SH-SY5Y (cell line): Measurements from ENCODE around the gene P3H3.

Source experiments
- GATA2 ChIP-seq: IDR thresholded peaks from 2 replicates; pipeline ENCODE4 v1.6.1; 2011; ENCODE audit warnings: mild to moderate bottlenecking, low read depth, low read length
- GATA3 ChIP-seq: IDR thresholded peaks from 2 replicates; pipeline ENCODE4 v1.6.1; 2011; ENCODE audit warnings: low read depth, mild to moderate bottlenecking, low read length, moderate library complexity

- TF ChIP-seq GATA3 (no peak), GATA2 (no peak)
Measured at GRCh38 chr12:6818645-6819044, 9.6 kb upstream of the P3H3 start.
